ENCODE data around the gene IER2.
"Not testable (repeated sequence)": the region's sequence is repeated elsewhere in the genome, so short reads cannot be mapped to it uniquely, and the experiment has no call there.

Gene IER2

GRCh38 chr19:13164343-13165161 lies 14.3 kb downstream of the IER2 start:
- DNase-seq (ENCODE audit: low read depth): peak; percentile 18

- no peak for DNase-seq (ENCODE audit: low read depth)
These were observed 15.2 kb downstream of the IER2 start for GRCh38 chr19:13165162-13165997.

GRCh38 chr19:13166151-13166550 lies 15.9 kb downstream of the IER2 start:
- DNase-seq (ENCODE audit: low read depth): not testable (repeated sequence)

- DNase-seq (ENCODE audit: low read depth): peak; percentile 19
These were observed 19.6 kb downstream of the IER2 start for GRCh38 chr19:13169769-13170168.

- DNase-seq (ENCODE audit: low read depth): no peak
These were observed 20.9 kb downstream of the IER2 start for GRCh38 chr19:13171146-13171545.

GRCh38 chr19:13172346-13173138 lies 22.3 kb downstream of the IER2 start:
- peak; percentile 85 for DNase-seq (ENCODE audit: low read depth)

- DNase-seq (ENCODE audit: low read depth): no peak
These were observed 23.0 kb downstream of the IER2 start for GRCh38 chr19:13173139-13173737.

GRCh38 chr19:13176345-13176744 lies 26.1 kb downstream of the IER2 start:
- no peak for DNase-seq (ENCODE audit: low read depth)

GRCh38 chr19:13177584-13177983 lies 27.4 kb downstream of the IER2 start:
- DNase-seq (ENCODE audit: low read depth): not testable (repeated sequence)

- DNase-seq (ENCODE audit: low read depth): not testable (repeated sequence)
These were observed 28.1 kb downstream of the IER2 start for GRCh38 chr19:13178291-13178690.

- DNase-seq (ENCODE audit: low read depth): peak; percentile 45
These were observed 31.7 kb downstream of the IER2 start for GRCh38 chr19:13181747-13182388.

- DNase-seq (ENCODE audit: low read depth): not testable (repeated sequence)
These were observed 34.7 kb downstream of the IER2 start for GRCh38 chr19:13184926-13185325.

- DNase-seq (ENCODE audit: low read depth): not testable (repeated sequence)
These were observed 35.8 kb downstream of the IER2 start for GRCh38 chr19:13185763-13186657.

GRCh38 chr19:13186688-13187087 lies 36.5 kb downstream of the IER2 start:
- DNase-seq (ENCODE audit: low read depth): not testable (repeated sequence)

GRCh38 chr19:13187419-13187818 lies 37.2 kb downstream of the IER2 start:
- no peak for DNase-seq (ENCODE audit: low read depth)

GRCh38 chr19:13189600-13189999 lies 39.4 kb downstream of the IER2 start:
- DNase-seq (ENCODE audit: low read depth): no peak

GRCh38 chr19:13190781-13191540 lies 40.8 kb downstream of the IER2 start:
- no peak for DNase-seq (ENCODE audit: low read depth)

- no peak for DNase-seq (ENCODE audit: low read depth)
These were observed 45.5 kb downstream of the IER2 start for GRCh38 chr19:13195678-13196077.

- no peak for DNase-seq (ENCODE audit: low read depth)
These were observed 48.4 kb downstream of the IER2 start for GRCh38 chr19:13198634-13199033.

Data from iris pigment epithelial cell (primary cell).